Measurements from ENCODE around the gene FCN2.

The FCN2 gene

DNA sequence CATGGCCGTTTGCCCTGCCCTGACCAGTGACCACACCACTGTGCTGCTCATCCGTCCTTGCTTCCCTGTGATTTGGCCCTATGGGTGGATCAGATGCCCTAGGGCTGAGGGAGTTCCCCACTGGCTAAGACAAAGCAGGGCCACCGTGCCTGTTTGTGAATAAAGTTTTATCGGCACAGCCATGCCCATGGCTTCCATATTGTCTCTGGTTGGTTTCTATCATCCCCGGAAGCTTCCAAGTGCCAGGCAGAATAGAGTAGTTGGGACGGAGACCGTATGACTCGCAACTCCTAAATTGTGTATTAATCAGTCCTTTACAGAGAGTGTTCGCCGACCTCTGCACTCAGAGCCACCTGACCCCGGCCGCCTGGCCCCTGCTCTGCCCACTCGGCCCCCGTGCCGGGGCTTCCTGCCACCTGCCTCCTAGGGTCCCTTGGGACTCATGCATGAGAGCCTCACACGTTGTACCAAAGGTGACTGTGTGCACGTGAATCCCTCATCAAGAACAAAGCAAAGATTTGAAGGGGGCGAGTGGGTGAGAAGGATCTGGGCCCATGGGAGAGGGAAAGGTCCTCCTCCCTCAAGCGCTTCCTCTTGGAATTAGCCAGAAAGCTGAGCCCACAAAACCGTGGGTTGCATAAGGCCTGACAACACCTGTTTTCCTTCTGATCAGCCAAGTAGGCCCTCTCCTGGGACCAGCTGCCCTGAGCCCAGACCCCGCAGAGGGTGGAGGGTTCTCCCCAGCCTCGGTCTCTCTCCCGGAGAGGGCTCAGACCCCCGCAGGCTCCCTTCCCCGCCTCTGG, 11.7 kb upstream of the FCN2 start:
- DNase-seq (ENCODE audit: low spot score) (no peak), FAIRE-seq (no peak)

DNA sequence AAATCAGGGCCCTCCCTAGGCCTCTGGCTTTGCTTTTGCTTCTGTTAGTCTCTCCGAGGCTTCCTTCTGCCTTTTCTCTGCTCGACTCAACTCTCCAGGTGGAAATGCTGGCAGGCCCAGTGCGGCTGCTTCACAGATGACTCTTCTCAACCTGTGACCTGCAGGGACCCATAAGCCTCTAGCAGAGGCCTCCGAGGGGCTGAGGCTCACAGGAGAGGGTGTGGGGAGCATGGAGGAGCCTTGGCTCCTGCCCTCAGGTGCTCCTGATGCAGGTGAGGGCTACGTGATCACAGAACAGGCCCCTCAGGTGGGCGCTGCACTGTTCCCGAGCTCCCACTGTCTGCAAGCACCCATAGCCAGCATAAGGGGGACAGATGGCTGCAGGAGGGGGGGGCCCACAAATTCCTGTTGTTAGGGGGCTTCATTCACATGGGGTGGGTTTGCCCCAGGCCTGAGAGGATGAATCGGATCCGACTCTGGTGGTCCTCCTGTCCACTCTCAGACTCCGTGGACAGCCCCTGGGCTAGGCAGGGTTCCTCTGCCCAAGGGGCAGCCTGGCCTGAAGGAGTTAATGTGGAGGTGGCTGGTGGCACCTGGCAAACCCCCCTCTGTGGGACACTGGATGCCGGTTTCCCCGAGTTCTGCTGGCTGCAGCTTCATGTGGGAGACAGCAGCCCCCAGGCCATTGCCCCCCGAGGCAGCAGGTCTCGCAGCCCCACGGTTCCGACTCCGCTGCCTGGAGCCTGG, 10.9 kb upstream of the FCN2 start:
- no peak for FAIRE-seq
- no peak for DNase-seq (ENCODE audit: low spot score)

DNA sequence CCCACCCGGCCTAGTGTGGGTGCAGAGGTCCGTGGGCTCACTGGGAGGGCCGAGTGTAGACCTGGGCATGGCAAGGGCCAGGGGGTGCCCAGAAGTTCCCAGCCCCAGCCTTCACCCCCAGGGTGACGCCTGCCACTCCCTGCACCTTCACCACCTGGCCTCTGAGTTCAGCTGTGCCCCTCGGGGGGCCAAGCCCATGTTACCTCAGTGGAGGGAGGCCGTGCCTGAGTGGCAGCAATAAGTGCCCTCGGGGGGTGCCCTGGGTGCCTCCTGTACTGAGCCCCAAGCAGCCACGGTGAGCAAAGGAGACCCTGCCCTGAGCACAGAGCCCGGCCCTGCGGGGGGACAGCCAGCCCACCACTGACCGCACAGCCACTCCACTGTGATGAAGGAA, 10.3 kb upstream of the FCN2 start:
- DNase-seq (ENCODE audit: low spot score), result no peak
- no peak for FAIRE-seq

DNA sequence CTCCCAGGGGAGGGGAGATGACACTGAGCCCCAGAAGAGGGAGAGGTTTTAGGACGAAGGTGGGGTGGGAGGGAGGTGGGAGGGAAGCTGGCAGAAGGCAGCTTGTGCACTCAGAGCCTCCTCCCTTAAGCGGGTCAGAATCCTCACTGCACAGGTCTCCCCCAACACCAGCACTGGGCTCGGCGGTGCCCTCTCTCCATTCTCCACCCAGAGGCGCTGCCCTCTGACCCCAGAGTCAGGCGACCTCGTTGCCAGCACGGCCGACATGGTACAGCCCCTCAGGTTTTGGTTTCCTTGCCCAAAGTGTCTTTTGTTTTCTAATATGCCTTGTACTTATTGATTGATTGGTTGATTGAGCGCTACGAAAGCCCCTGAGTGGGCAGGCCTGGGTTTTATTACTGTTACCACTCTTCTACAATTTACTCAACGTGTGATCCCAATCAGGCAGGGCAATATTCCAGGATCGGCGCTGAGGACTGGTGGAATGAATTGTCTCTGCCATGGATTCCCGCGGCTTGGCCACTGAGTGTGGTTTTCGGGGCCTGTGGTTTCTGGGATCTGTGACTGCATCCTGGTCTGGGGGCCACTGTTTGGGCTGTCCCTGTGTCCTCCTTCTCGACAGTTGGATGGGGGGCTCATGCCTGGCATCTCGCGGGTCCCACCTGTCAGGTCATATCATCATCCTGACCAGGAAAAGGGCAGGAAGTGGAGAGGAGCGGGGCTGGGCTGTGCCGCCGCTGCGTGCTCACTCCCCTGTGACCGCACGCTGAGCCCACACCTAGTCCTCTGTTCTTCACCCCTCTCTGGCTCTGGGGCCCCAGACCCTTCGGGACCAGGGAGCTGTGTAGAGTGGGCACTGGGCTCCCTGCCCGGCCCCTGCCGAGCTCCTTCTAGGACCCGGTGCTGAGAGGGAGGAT, 9.6 kb upstream of the FCN2 start:
- FAIRE-seq (no peak), DNase-seq (ENCODE audit: low spot score) (no peak)

DNA sequence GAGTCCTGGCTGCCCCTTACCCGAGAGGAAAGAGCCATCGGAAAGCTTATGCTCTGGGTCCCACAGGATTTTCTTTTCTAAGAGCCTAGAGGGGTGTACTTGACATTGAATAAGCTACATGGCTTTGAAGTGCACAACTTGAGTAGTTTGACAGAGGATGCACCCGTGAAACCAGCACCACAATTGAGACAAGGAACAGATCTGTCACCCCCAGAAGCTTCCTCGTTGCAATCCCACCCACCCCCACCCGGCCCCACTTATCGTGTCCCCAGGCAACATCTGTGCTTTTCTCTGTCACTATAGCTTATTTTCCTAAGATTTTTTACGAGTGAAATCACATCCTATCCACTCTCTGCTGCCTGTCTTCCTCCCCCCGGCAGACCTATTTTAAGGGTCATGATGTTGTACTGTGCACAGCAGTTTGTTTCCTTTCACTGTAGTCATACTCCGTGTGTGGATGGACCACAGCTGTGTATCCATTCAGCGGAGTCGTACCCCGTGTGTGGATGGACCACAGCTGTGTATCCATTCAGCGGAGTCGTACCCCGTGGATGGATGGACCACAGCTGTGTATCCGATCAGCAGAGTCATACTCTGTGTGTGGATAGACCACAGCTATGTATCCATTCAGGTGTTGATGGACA, 8.8 kb upstream of the FCN2 start:
- no peak for FAIRE-seq
- DNase-seq (ENCODE audit: low spot score), result no peak

DNA sequence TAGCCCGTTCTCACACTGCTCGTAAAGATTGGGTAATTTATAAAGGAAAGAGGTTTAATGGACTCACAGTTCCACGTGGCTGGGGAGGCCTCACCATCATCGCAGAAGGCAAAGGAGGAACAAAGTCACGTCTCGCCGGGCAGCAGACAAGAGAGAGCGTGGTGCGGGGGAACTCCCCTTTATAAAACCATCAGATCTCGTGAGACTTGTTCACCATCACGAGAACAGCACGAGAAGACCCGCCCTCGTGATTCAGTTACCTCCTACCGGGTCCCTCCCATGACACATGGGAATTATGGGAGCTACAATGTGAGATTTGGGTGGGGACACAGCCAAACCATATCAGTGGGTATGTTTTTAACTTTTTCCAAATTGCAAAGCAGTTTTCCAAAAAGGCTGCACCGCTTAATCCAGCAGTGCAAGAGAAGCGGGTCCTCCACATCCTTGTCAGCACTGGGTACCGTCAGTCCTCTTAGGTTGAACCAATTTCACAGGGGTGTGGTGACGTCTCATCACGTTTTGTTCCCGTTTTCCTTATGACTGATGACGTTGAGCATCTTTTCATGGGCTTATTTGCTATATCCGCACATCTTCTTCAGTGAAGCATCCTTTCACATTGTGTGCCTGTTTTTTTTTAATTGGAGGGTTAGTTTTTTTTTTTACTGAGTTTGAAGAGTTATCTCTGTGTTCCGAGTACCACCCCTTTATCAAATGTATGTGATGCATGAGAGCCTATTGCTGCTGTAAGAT, 8.0 kb upstream of the FCN2 start:
- FAIRE-seq (no peak), DNase-seq (ENCODE audit: low spot score) (no peak)

DNA sequence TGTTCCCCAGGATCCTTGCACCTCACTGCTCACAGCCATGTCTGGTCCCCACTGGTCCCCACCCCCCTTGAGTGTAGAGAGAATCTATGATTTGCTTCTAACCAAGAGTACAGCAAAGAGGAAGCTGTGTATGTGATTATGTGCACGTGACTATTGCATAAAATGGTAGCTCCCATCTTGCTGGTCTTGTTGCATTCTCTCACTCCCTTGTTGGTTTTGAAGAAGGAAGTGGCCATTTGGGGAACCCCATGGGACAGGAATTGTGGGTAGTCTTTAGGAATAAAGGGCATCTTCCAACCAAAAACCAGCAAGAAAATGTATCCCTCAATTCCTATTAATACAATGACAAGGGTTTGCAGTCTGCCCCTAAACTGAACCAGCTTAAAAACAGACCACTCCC, 5.2 kb upstream of the FCN2 start:
- no peak for FAIRE-seq

DNA sequence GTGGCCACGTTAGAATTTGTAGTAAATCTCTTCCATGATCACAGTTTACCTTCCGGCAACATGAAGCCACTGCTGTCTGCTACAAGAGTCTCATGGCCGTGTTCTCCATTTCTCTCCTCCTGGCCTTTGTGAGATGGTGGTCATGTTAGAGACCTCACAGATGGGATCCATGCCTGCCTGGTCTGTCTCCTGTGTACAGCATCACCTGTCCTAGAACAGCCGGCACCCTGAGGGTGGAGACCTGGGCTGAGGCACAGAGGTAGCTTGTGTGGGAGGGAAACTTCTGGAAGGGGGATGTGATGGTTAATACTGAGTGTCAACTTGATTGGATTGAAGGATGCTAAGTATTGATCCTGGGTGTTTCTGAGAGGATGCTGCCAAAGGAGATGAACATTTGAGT, 3.1 kb upstream of the FCN2 start:
- DNase-seq (ENCODE audit: low spot score) (no peak), FAIRE-seq (no peak)

More for the DNA sequence above, 5.2 kb upstream of the FCN2 start:
- DNase-seq (ENCODE audit: low spot score), result no peak

DNA sequence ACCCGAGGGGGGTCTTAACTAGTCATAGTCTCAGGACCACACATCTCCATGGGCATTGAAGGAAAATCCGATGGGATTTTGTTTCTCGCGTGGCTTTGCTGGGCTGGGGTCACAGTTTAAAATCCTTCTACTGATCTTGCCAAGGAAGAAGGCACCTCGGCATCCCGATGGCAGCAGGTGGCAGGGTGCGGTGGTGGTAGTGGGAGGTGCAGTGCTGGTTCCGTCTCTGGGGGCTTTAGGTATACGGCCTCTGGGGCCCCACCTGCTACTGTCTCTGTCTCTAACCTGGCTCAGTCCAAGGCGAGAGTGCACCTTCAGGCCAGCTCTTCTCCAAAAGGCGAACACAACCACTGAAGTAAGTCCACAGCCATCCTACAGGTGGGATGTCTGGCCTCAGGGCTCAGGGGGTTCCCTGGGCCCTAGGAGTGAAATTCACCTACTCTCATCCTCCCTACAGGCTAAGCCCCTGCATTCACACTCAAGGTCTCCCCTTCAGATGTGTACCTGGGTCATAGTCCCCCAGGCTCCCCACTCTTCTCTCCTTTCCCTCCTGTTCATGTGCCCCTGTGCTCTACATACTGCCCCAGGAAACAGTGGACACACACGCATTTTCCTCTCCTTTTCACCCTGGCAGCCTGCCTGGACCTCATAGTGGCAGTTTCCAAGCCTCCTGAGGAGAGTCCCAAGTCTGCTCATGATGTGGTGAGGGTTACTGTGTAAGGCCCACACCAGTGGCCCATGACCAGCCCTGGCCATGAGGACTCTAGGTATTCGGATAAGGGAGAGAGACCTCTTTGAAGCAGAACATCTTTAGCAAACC, 736 bp upstream of the FCN2 start:
- DNase-seq (ENCODE audit: low spot score), result no peak
- FAIRE-seq, result no peak

DNA sequence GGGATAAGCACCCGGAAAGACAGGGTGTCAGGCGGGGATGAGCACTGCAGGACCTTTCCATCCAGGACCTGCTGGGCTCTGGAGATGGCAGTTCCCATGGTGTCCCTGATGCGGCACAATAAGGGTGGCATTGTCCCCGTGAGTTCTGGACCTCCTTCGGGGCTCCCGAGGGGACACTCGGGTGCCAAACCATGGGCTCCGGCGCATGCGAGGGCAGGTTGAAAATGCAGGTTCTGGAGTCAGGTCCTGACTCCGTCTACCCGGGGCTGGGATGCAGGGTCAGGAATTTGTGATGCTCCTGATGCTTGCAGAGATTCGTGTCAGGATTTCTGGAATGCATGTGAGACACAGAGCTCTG, 682 bp downstream of the FCN2 start:
- DNase-seq (ENCODE audit: low spot score) (no peak), FAIRE-seq (no peak)

DNA sequence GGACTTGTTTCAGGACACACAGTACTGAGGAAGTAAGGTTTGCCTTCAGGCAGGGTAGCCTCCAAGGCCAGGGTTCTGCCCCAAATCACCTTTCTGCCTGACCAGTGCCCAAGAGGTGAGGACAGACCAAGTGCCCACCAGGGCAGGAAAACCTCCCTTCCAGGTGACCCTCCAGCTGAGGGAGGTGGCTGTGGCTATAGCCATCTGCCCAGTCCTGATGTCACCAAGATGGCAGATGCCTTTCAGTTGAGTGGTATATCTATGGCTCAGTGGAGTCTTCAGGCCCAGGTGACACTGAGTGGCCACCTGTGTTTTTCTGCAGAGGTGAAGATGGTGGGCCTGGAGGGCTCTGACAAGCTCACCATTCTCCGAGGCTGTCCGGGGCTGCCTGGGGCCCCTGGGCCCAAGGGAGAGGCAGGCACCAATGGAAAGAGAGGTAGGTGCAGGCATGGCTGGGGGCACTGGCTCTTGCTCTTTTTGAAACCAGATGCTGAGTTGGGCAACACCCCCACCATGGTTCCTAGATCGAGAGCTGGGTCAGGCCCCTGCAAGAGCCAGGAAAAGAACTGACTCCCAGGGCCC, 1.7 kb downstream of the FCN2 start:
- no peak for DNase-seq (ENCODE audit: low spot score)
- no peak for FAIRE-seq

DNA sequence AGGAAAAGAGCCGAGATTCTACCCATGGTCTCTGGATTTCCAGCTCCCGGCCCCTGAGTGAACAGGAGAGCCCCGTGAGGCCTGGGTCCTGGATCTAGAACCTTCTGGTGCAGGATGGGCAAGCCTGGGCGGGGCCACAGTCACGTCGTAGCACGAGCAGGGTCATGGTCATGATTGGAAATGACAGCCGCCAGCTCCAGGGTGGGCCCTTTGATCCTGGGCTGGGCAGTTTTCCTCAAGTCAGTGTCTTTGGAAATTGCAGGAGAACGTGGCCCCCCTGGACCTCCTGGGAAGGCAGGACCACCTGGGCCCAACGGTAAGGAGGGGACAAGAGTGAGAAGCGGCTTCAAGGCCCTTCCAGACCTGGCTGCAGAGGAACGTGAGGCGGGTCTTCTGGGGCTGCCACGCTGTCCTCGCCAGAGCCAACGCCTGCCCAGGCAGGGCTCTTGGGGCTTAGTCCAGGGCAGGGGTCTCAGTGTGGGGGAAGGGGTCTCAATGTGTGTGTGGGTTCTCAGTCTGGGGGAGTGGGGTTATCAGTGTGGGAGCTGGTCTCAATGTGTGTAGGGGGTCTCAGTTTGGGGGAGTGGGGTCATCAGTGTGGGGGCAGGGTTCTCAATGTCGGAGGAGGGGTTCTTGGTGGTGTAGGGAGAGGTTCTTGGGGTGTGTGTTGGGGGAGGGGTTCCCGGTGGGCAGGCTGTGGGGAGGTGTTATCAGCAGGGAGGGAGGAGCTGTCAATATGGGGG, 2.6 kb downstream of the FCN2 start:
- FAIRE-seq (no peak), DNase-seq (ENCODE audit: low spot score) (no peak)

DNA sequence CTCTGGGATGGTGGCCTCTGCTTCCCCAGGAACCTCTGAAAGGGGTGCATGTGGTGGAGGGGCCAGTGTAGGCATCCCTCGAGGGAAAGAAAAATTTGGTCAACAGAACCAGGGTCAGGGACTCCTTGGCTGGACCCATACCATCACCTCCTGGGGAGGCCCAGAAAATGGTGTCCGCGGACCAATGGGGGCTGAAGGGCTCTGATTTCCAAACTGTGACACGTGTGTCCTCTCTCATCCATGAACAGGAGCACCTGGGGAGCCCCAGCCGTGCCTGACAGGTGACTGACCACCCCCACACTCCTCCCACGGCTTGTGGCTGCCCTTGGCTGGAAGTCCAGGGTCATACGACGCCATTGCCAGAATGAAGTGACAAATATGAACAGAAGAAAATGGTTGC, 3.9 kb downstream of the FCN2 start:
- no peak for FAIRE-seq

DNA sequence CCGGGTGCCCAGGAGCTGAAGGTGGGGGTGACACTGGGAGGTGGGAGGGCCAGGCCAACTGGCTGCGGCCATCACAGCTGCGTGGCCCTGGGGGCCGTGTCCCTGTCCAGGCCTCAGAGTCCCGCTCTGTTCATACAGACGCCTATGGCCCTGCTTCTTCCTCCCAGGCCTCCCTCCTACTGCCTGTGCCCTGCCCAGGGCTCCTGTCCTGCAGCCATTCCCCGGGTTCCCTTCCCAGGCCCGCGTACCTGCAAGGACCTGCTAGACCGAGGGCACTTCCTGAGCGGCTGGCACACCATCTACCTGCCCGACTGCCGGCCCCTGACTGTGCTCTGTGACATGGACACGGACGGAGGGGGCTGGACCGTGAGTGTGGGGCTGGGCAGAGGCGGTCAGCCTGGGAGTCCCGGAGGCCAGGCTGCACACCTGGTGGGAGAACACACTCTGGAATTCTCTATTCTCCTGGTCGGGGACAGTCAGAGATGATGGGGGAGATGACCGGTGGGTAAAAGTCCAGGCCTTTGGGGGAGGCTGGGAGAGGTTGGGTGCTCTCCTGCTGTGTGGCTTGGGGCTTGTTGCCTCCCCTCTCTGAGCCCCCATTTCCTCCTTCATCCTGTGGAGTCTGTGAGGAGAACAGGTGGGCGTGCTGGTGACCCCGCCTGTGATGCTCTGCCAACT, 4.5 kb downstream of the FCN2 start:
- DNase-seq (ENCODE audit: low spot score), result no peak
- FAIRE-seq, result no peak

More for the DNA sequence above, 3.9 kb downstream of the FCN2 start:
- DNase-seq (ENCODE audit: low spot score), result no peak

DNA sequence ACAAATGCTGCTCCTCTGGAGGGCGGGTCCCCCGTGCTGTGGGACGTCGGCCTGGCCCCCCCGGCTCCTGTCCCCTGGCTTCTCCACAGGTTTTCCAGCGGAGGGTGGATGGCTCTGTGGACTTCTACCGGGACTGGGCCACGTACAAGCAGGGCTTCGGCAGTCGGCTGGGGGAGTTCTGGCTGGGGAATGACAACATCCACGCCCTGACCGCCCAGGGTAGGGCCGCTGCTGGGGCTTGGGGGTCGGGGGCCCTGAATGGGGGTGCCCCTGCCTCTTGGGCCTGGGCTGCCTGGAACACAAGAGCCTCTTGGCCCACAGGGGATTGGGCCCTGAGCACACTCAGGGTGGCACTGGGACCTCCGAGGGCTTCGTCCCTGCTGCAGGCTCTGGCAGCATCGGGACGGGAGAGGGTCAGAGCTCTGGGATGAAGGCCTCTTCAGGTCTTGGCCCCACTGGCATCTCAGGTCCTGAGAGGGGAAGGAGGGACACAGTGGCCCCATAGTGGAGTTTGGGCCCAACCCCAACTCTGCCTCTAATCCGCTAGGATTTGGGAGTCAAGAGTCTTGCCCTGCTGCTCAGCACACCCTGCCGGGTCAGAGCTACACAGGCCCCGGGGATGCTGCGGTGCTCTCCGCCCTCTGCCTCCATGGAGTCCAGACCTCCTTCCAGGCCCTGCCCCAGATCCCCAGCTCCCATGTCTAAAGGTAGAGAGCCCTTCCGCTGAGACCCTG, 5.2 kb downstream of the FCN2 start:
- FAIRE-seq (no peak), DNase-seq (ENCODE audit: low spot score) (no peak)

DNA sequence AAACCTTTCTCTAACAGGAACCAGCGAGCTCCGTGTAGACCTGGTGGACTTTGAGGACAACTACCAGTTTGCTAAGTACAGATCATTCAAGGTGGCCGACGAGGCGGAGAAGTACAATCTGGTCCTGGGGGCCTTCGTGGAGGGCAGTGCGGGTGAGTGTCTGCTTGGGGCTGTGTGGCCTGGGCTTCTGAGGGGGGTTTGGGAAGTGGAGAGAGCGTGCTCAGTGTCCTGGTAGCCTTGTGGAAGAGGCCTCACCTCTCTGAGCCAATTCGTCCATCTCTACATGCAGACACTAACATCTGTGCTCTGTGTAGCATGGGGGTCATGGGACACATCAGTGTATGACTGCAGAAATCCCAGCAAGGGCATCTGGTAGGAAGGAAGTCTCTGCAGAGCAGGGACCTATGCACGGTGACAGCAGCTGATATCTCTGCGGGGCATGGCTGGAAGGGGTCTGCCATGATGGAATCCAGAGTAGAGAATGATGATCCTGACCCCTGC, 5.9 kb downstream of the FCN2 start:
- no peak for FAIRE-seq
- DNase-seq (ENCODE audit: low spot score), result no peak

DNA sequence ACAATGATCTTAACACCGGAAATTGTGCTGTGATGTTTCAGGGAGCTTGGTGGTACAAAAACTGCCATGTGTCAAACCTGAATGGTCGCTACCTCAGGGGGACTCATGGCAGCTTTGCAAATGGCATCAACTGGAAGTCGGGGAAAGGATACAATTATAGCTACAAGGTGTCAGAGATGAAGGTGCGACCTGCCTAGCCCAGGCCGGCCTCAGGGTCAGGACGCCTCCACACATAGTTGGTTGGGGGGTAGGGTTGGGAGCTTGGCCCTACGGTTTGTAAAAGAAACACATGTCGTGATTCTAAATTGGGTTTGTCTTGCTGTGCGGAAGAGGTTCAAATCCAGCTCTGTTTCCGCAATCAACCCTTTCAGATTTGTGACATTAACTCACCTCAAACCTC, 6.6 kb downstream of the FCN2 start:
- no peak for FAIRE-seq
- DNase-seq (ENCODE audit: low spot score), result no peak
